GM19193 (cell line): ENCODE measurements around the gene FXYD1.

Source experiments
- POLR2A ChIP-seq: IDR thresholded peaks from 4 replicates; pipeline ENCODE4 v1.6.1; 2011; ENCODE audit not compliant: insufficient read depth, insufficient read length; ENCODE audit errors: extremely low read depth

FXYD1 gene

DNA sequence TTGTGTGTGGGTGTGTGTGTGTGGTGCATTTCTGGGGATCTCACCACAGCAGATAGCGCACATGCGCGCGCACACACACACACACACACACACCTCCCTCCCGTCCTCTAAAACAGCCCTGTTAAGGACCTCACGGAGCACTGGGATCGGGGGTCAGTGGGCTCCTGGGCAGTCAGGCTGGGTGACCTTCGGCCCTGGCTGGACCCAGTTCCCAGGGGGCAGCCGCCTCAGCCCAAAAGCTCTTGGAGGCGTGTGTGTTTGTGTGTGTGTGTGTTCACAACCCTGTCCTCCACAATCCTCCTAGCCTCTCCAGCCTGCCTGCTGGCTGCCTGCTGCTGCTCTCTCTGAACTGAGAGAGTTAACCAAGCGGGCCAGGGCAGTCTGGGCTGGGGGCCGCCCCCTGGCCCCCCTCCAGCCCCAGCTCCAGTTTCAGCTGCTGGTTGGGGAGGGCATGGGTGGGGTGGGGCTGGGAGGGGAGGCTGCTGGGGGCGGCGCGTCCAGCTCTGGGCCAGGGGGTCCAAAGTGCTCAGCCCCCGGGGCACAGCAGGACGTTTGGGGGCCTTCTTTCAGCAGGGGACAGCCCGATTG is at the start of gene FXYD1:
FXYD1 (plus strand) TSS at position 520 of the 588 bp plus-strand sequence. CDS start 1,256 bp downstream, outside the sequence.
- TF ChIP-seq POLR2A: no peak

DNA sequence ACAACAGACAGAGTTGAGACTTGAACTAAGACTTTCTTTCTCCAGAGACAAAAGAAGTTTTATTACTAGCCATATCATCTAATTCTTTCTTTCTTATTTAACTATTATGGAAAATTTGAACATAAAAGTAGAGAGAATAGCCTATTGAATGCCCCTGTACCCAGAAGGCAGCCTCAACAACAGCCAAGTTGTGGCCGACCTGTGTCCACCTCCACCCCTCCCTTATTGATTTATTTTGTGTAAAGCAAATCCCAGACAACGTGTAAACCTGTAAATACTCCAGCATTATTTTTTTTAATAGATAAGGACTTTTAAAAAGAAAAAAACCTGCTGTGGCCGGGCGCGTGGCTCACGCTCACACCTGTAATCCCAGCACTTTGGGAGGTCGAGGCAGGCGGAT is 49.1 kb upstream of the FXYD1 start:
- TF ChIP-seq POLR2A: no peak

DNA sequence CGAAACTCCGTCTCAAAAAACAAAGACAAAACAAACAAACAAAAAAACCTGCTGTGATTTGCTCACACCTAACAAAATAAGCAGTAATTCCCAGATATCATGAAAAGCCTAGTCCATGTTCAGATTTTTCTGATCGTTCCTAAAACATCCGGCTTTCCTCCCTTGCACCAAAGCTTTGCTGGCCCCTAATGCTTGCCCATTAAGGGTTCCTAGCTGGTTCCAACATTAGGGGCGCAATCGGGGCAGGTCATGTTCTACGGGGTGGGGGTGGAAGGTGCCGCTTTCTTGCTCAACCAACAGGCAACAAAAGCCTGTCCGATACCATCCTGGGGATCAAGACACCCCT is 48.5 kb upstream of the FXYD1 start:
- TF ChIP-seq POLR2A: no peak

GRCh38 chr19:35090506-35091214 is 48.0 kb upstream of the FXYD1 start:
- no peak for TF ChIP-seq POLR2A

DNA sequence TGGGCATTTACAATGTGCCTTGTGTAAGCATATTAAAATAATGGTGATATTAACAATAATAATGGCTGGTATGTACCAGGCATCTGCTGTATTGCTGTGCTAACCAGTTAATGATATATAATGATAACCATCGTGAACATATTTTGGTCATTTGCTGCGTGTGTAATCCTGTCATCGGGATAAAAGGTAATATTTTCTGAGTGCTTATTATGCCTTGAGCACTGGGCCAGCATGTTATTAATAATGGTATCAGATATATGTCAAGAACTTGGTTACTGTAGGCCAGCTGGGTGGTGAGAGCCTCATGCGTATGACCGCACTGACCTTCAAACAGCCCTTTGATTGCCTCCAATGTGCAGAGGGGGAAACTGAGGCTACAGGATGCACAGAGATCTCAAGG is 45.2 kb upstream of the FXYD1 start:
- no peak for TF ChIP-seq POLR2A

GRCh38 chr19:35093941-35094647 is 44.5 kb upstream of the FXYD1 start:
- TF ChIP-seq POLR2A: no peak

DNA sequence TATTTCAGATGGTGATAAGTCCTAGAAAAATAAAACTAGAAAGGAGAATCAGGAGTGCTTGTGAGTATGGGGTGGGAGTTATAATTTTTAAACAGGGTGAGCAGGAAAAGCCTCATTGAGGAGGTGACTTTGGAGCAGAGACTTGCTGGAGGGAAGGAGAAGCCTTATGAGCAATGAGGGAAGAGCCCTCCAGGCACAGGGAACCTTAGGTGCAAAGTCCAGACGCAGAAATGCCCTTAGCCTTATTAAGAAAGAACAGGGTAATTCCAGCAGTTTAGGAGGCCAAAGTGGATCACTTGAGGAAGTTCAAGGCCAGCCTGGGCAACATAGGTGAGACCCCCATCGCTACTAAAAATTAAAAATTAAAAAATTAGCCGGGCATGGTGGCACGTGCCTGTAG is 44.0 kb upstream of the FXYD1 start:
- TF ChIP-seq POLR2A: no peak

DNA sequence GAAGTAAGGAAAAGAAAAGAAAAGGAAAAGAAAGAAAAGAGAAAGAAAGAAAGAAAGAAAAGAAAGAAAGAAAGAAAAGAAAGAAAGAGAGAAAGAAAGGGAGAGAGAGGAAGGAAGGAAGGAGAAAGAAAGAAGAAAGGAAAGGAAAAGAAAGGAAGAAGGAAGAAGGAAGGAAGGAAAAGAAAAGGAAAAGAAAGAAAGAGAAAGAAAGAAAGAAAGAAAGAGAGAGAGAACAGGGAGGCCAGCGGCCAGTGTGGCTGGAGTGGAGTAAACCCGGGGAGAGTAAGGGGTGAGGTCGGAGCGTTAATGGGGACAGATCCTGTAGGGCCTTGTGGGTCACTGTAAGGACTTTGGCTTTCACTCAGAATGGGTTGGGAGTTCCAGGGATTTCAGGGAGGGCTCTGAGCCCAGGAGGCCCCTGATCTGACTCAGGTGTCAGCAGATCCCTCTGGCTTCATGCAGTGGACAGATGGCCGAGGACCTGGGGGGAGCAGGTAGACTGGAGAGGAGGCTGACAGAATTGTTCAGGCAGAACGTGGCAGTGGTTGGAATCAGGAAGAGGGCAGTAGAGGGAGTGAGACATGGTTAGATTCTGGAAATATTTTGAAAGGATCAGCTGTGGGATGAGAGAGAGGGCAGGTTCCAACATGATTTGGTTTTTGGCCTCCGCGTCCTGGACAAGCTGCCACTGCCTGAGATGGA is 42.8 kb upstream of the FXYD1 start:
- TF ChIP-seq POLR2A: no peak

DNA sequence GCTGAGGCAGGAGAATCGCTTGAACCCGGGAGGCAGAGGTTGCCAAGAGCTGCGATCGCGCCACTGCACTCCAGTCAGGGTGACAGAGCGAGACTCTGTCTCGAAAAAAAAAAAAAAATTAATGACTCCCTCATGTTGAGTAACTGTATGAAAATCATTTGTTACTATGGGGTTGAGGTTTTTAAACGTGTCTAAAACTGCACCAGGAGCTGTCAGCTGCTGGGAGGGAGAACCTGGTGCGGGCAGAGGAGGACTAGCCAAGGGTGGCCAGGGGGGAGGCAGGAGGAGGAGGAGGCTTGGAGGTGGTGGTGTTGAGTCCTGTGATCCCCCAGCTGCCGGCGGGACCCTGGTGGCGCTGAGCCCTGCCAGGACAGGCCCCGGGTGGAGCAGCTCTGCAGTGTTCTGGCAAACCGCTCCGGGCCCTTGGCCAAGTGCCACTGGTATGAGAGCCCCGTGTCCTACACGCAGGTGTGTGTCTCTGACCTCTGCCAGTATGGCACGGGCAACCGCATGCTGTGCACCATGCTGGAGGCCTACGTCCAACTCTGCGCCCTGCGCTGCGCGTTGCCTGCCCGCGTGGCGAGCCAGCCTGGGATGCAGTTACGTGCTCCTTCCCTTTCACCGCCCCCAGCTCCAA is 40.1 kb upstream of the FXYD1 start:
- TF ChIP-seq POLR2A: no peak

- TF ChIP-seq POLR2A: no peak
These were observed 39.3 kb upstream of the FXYD1 start for GRCh38 chr19:35099155-35099896.

- TF ChIP-seq POLR2A: no peak
These were observed 38.7 kb upstream of the FXYD1 start for GRCh38 chr19:35099897-35100275.

DNA sequence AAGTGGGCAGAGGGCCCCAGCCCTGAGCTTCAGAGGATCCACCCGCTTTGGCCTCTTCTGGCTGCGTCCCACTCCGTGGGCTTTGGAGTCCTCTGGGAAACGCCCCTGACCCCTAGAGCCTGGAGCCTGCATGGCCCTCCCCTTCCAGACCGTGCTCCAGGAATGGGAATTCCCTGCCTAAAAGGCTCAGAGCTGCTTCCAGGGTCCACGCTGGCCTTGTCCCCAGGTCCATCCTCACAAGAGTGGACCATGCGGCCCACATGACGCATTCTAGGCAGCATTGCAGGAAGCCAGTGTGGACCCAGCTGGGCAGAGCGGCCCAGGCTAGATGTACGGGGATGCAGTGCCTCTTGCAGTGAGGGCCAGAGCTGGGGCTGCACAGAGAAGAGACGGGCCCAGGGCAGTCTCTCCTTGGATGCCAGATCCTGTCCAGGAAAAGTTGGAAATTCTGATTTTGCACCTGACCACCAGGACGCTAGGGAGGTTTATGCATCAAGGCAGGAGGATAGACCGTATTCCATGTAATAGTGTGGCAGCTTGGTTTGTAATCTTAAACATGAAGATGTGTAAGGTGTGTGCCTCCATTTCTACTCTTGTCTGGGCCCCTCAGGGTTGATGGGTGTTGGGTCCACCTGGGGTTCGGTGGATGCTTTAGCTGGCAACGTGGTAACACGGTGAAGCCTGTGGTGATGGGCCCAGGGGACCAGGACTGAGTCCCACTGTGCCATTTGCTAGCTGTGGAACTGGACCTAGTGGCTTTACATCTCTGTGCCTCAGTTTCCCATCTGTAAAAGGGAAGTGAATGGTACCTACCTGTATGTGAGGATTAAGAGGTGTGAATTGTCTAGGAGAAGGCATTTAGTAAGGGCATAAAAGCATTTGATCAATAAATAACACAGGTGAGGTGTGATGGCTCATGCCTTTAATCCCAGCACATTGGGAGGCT is 37.8 kb upstream of the FXYD1 start:
- TF ChIP-seq POLR2A: no peak

GRCh38 chr19:35104361-35104760 is 34.3 kb upstream of the FXYD1 start:
- no peak for TF ChIP-seq POLR2A

GRCh38 chr19:35105047-35105410 is 33.6 kb upstream of the FXYD1 start:
- no peak for TF ChIP-seq POLR2A
